HEK293T (cell line): Measurements from ENCODE around the gene DCDC2C.

Experiments
- CTCF ChIA-PET: fragments of 350-600 bp; formaldehyde crosslinking; extraction: SDS; loops from one replicate; lab custom pipeline; 2021; ENCODE audit warnings: antibody characterized with exemption, inconsistent platforms; lab: Yijun Ruan, JAX
- POLR2A ChIA-PET: fragments of 350-600 bp; formaldehyde crosslinking; extraction: SDS; loops from one replicate; lab custom pipeline; 2020; ENCODE audit warnings: antibody characterized with exemption, inconsistent platforms; lab: Yijun Ruan, JAX
- DNase-seq: peaks from one replicate; pipeline ENCODE4 v3.0.0; 2012; ENCODE audit warnings: mixed read lengths; ENCODE audit errors: extremely low spot score
- ARNT ChIP-seq: fragments of 450-650 bp; IDR thresholded peaks from 2 replicates; pipeline ENCODE4 v1.6.1; 2017; ENCODE audit warnings: mild to moderate bottlenecking
- BHLHE40 ChIP-seq: fragments of 450-650 bp; IDR thresholded peaks from 2 replicates; pipeline ENCODE4 v1.6.1; 2016; ENCODE audit warnings: mild to moderate bottlenecking, moderate library complexity, borderline replicate concordance
- CTBP1 ChIP-seq: fragments of 450-650 bp; IDR thresholded peaks from 2 replicates; pipeline ENCODE4 v1.6.1; 2016; ENCODE audit warnings: borderline replicate concordance
- ELF4 ChIP-seq: fragments of 450-650 bp; IDR thresholded peaks from 2 replicates; pipeline ENCODE4 v1.6.1; 2017; ENCODE audit warnings: antibody characterized with exemption
- FOXA1 ChIP-seq: fragments of 450-650 bp; IDR thresholded peaks from 2 replicates; pipeline ENCODE4 v1.6.1; 2016; ENCODE audit warnings: mild to moderate bottlenecking
- FOXK2 ChIP-seq: fragments of 450-650 bp; IDR thresholded peaks from 2 replicates; pipeline ENCODE4 v1.6.1; 2016; ENCODE audit warnings: mild to moderate bottlenecking
- FOXM1 ChIP-seq: fragments of 450-650 bp; IDR thresholded peaks from 2 replicates; pipeline ENCODE4 v1.6.1; 2017; ENCODE audit warnings: mild to moderate bottlenecking, borderline replicate concordance
- HDGF ChIP-seq: fragments of 450-650 bp; IDR thresholded peaks from 2 replicates; pipeline ENCODE4 v1.6.1; 2017; ENCODE audit warnings: antibody characterized with exemption, borderline replicate concordance
- L3MBTL2 ChIP-seq: fragments of 450-650 bp; conservative IDR thresholded peaks from 2 replicates; pipeline ENCODE4 v1.6.1; 2016; ENCODE audit warnings: mild to moderate bottlenecking
- LEF1 ChIP-seq: fragments of 450-650 bp; IDR thresholded peaks from 2 replicates; pipeline ENCODE4 v1.6.1; 2017; ENCODE audit warnings: mild to moderate bottlenecking, borderline replicate concordance
- NFRKB ChIP-seq: fragments of 450-650 bp; IDR thresholded peaks from 2 replicates; pipeline ENCODE4 v1.6.1; 2016; ENCODE audit warnings: mild to moderate bottlenecking, moderate library complexity
- PKNOX1 ChIP-seq: fragments of 450-650 bp; IDR thresholded peaks from 2 replicates; pipeline ENCODE4 v1.6.1; 2016
- SP1 ChIP-seq: fragments of 450-650 bp; IDR thresholded peaks from 2 replicates; pipeline ENCODE4 v1.6.1; 2017
- SUZ12 ChIP-seq: fragments of 450-650 bp; IDR thresholded peaks from 2 replicates; pipeline ENCODE4 v1.6.1; 2016; ENCODE audit warnings: mild to moderate bottlenecking
- TARDBP ChIP-seq: fragments of 450-650 bp; IDR thresholded peaks from 2 replicates; pipeline ENCODE4 v1.6.1; 2016
- ZNF384 ChIP-seq: fragments of 450-650 bp; IDR thresholded peaks from 2 replicates; pipeline ENCODE4 v1.6.1; 2016

The DCDC2C gene

DNA sequence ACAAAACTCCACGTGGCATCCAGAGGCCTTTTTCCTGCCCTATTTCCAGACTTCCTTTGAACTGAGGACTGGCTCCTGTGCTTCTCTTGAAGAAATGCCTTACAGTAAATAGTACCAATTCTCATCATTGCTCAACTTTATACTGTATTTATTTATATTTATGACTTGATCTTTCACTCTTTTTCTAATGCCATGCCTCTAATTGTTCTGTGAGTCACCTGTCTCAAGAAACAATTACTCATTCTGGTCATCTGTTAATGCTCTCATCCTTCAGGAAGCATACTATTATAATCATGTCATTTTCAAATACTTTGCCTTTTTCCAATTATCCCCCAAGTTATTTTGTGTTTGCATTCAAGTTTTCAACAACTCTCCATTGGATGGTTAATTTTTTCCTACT, 85.9 kb downstream of the DCDC2C start:
- ChIA-PET CTCF (no interaction called here), POLR2A (no interaction called here)
- TF ChIP-seq HDGF (no peak), PKNOX1 (no peak), SP1 (no peak), NFRKB (no peak), CTBP1 (no peak), BHLHE40 (no peak), FOXK2 (no peak), L3MBTL2 (no peak), FOXM1 (no peak), FOXA1 (no peak), TARDBP (no peak), ZNF384 (no peak), ARNT (no peak), ELF4 (no peak), SUZ12 (no peak), LEF1 (no peak)
- no peak for DNase-seq

- CTCF ChIA-PET = no interaction called here
- POLR2A ChIA-PET = no interaction called here
These were observed 89.9 kb downstream of the DCDC2C start for GRCh38 chr2:3793249-3793648.

GRCh38 chr2:3801506-3801905, 98.1 kb downstream of the DCDC2C start:
- TF ChIP-seq ZNF384 (no peak), FOXM1 (no peak), PKNOX1 (no peak), L3MBTL2 (no peak), NFRKB (no peak), FOXA1 (no peak), ARNT (no peak), SP1 (no peak), LEF1 (no peak), CTBP1 (no peak), ELF4 (no peak), TARDBP (no peak)
- ChIA-PET POLR2A (no interaction called here), CTCF (no interaction called here)
- DNase-seq = no peak

More at GRCh38 chr2:3793249-3793648, 89.9 kb downstream of the DCDC2C start:
- DNase-seq = no peak
- TF ChIP-seq SUZ12 = no peak
- TF ChIP-seq LEF1 = no peak
- no peak for TF ChIP-seq ELF4
- no peak for TF ChIP-seq ARNT
- no peak for TF ChIP-seq L3MBTL2
- TF ChIP-seq HDGF = no peak
- TF ChIP-seq SP1 = no peak
- no peak for TF ChIP-seq TARDBP
- no peak for TF ChIP-seq BHLHE40
- no peak for TF ChIP-seq PKNOX1
- no peak for TF ChIP-seq ZNF384
- no peak for TF ChIP-seq FOXA1
- no peak for TF ChIP-seq CTBP1

DNA sequence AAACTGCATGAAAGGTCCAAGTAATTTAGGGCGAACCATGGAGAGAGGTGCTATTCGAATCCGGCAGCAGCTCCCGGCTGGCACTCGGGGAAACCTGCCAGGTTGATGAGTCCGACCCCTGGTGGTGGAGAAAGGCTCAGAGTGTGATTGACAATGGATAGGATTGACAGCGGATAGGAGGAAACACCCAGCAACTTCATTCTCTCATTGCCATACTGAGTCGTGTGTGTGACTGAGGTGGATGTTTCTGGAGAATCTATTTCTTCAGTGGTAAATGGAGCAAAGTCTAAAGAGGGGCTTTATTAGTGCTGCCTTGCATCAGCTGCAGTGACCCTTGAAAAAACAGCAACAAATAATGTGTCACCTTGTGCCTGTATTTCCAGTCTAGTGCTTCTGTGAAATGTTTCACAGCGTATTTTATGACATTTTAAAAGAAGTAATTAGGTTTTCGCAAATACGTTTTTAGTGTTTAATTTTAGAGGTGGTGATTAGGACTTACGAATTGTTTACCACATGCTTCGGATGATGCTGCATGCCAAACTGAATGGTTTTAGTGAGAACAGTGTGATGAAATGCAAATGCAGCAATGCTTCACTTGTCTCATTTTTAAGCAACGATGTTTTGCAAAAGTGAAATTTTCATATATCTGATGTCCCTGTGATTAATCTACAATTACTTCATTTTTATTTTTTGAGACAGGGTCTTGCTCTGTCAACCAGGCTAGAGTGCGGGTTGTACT, 102.0 kb downstream of the DCDC2C start:
- DNase-seq = peak; percentile 56
- no peak for TF ChIP-seq SP1
- peak; percentile 72 for TF ChIP-seq PKNOX1
- ChIA-PET POLR2A (no interaction called here), CTCF (interaction anchor here (0.7 to 1.2 kb wide), 5 partner anchors 9 to 77 kb away, joined by 3 to 8 read pairs (median 4); no protein-coding TSS in a partner anchor)

DNA sequence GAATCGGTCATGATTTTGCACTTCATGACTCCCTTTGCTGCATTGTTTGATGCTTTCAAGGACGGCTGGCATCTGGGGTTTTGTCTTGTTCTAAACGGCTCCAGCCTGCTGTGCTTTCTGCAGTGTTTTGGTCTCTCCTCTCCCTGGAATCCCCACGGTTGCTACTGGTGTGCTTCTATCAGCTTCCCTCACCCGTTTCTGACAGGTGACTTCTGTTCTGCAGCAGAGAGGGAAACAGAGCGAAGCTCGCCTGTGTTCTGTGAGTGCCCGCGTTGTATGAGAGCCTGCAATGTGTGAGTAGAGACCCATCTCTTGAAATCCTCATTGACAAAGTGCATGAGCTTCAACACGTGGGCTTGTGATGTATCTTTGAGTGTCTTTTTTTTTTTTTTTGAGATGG, 102.8 kb downstream of the DCDC2C start:
- TF ChIP-seq BHLHE40 (no peak), ELF4 (no peak), FOXK2 (no peak), NFRKB (no peak), TARDBP (no peak), FOXA1 (no peak), SP1 (no peak), FOXM1 (no peak), ZNF384 (no peak), CTBP1 (no peak), SUZ12 (no peak), PKNOX1 (no peak), HDGF (no peak), LEF1 (no peak), L3MBTL2 (no peak), ARNT (no peak)
- CTCF ChIA-PET = no interaction called here
- no peak for DNase-seq
- POLR2A ChIA-PET = no interaction called here
